SKM-1 (cell line): ENCODE measurements around the gene DAGLA.

Experiments
- DNase-seq: peaks from one replicate; lab custom pipeline; 2025; ENCODE audit not compliant: unreplicated experiment; lab: John Stamatoyannopoulos, UW

The DAGLA gene

GRCh38 chr11:61688365-61689163, 8.4 kb downstream of the DAGLA start:
- DNase-seq, result peak; percentile 12

DNA sequence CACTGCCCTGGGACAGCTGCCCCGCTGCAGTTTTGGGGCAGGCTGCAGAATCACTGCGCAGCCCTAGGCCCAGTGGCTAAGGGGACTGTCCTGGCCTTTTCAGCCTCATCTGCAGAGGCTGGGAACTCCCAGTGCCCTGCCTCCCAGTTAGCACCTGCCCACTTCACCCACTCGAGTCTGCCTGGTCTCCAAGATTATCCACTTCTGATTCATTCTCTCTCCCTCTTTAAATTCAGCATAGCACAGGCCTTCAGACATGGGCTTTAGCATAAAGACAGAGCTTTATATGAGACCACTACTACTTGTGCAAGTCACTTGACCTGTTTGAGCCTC, 8.9 kb downstream of the DAGLA start:
- no peak for DNase-seq

GRCh38 chr11:61690706-61691379, 10.7 kb downstream of the DAGLA start:
- no peak for DNase-seq

DNA sequence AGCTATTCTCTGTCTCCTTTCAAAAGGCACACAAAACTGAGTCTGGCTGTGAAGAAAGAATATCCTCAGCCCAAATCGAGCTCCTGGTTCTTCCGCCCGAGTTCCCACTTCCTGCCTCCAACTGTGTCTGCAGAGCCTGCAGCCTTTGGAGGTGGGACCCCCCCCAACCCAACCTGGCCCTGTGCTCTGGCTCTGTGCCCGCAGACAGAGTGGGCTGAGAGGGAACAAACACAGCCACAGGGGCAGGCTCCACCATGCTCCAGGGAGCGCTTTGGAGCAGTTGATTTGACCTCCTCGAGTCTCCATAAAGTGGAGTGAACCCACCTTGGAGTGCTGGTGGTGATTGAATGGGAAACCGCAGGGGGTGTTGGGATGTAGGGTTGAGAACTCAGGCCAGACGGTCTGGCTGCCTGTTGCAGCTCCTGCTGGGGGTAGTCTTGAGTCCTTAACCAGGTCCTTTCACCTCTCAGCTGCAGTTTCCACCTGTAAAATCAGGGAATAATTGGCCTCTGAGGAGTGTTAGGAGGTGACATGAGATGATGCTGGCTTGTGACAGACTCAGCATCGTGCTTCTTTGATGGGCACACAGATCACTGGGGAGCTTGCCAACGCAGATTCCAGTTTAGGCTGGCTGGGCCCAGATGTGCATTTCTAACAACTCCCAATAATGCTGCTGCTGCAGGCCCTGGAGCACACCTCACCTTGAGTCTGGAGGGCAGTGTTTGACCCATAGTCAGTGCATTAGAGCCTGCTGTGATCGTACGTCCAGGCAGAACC, 11.4 kb downstream of the DAGLA start:
- DNase-seq, result no peak

- DNase-seq, result no peak
Measured at GRCh38 chr11:61693922-61694601, 13.9 kb downstream of the DAGLA start.

DNA sequence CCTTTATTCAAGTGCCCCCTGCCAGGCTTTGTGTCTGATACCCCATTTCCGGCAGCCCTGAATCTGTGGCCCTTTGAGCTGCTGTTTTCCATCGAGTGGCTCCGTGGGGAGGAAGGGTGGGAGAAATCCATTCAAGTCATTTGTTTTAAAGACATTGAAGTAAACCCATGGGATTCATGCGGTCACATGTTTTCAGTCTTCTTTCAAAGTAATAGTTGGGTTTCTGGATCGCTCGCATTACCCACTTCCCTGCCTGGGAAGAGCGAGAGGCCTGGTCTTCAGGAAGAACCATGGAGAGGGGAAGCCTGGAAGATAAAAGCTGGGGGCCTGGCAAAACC, 14.4 kb downstream of the DAGLA start:
- DNase-seq, result no peak

- DNase-seq, result no peak
Measured at GRCh38 chr11:61694946-61695706, 14.9 kb downstream of the DAGLA start.

DNA sequence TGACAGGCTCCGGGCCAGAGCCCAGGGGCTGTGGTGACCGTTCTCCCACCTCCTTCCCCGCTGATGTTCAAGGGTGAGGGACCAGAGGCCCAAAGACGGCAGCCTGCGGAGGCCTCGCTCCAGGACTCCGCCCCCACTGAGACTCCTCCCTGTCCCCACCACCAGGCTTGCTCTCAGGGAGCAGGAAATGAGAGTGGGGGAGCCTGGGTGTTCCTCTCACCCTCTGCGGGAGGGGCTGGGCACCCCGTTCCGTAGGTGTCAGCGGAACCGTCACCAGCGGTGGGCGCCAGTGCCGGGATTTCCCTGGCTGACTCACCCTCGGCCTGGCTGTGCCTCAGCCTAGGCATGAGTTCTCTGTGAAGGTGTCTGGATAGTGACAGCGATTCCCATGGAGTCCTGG, 15.7 kb downstream of the DAGLA start:
- no peak for DNase-seq

GRCh38 chr11:61696602-61697001, 16.4 kb downstream of the DAGLA start:
- no peak for DNase-seq

GRCh38 chr11:61697078-61697502, 16.9 kb downstream of the DAGLA start:
- DNase-seq, result no peak

DNA sequence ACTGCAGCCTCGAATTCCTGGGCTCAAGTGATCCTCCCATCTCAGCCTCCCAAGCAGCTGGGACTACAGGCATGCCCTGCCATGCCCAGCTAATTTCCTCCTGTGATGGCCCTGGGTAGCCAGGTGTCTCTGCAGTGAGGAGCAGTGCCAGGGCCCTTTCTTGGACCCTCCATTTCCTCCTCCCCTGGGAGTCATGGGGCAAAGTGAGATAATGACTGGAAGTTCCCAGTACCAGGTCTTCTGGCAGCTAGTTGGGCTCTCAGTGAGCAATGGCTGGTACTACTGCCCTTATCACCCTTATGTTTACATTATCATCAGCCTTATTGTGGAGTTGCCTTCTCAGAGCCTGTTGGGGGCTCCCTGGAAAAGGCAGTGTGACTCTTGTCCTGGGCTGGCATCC, 17.6 kb downstream of the DAGLA start:
- no peak for DNase-seq

DNA sequence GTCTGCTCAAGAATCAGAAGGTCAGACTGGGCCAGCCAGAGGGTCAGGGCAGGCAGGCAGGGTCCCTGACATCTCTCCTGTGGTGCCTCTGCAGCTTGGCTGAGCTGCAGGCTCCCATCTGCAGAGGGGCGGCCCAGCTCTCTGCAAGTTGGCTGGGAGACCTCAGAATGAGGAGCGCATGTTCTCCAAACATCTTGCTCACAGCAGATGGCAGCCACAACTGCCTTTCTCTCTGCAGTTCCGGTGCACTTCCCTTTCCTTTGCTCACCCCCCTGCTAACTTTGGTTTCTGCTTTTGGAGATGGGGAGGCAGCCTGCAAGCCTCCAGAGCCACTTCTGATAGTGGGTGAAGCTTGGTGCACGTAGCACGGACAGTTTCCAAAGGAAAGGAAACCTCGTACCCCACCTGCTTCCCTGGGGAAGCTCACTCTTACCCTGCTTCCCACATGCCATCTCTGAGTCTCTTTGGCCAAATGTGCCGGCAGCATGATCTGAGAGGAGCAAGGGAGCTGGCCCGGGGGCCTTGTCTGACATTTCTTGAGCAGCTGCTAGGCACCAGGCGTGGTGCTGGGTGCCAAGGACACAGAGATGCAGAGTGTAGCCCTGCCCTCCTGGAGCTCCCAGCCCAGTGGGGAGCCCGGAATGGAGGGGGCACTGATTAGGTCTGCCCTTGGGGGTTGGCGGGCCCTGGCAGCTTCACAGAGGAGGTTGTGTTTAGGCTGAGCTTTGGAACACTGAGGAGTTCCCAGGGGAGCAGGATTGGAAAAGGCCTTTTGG, 18.2 kb downstream of the DAGLA start:
- DNase-seq, result peak; percentile 35

GRCh38 chr11:61699737-61700160, 19.6 kb downstream of the DAGLA start:
- DNase-seq, result no peak

- DNase-seq, result peak; percentile 43
Measured at GRCh38 chr11:61700212-61700611, 20.0 kb downstream of the DAGLA start.

- no peak for DNase-seq
Measured at GRCh38 chr11:61700720-61701119, 20.5 kb downstream of the DAGLA start.

GRCh38 chr11:61701242-61701886, 21.2 kb downstream of the DAGLA start:
- DNase-seq, result peak; percentile 74

- no peak for DNase-seq
Measured at GRCh38 chr11:61702701-61703312, 22.6 kb downstream of the DAGLA start.

- DNase-seq, result no peak
Measured at GRCh38 chr11:61704838-61705237, 24.6 kb downstream of the DAGLA start.
